Stimulated activated CD8-positive, alpha-beta memory T cell treated with anti-CD3 and anti-CD28 coated beads, Interleukin-7, amount 100 ng/mL, for 48 hours (primary cell): Measurements from ENCODE around the gene COPG1.
A peak's percentile ranks its signal among the peaks of the same experiment; 100 is the strongest.

Experiments
- DNase-seq, 2 donors: peaks; one replicate each; pipeline ENCODE4 v3.0.0-alpha.2; 2020; ENCODE audit warnings: low read depth in 1 of 2; ENCODE audit errors: extremely low read depth in 1 of 2

The COPG1 gene

DNA sequence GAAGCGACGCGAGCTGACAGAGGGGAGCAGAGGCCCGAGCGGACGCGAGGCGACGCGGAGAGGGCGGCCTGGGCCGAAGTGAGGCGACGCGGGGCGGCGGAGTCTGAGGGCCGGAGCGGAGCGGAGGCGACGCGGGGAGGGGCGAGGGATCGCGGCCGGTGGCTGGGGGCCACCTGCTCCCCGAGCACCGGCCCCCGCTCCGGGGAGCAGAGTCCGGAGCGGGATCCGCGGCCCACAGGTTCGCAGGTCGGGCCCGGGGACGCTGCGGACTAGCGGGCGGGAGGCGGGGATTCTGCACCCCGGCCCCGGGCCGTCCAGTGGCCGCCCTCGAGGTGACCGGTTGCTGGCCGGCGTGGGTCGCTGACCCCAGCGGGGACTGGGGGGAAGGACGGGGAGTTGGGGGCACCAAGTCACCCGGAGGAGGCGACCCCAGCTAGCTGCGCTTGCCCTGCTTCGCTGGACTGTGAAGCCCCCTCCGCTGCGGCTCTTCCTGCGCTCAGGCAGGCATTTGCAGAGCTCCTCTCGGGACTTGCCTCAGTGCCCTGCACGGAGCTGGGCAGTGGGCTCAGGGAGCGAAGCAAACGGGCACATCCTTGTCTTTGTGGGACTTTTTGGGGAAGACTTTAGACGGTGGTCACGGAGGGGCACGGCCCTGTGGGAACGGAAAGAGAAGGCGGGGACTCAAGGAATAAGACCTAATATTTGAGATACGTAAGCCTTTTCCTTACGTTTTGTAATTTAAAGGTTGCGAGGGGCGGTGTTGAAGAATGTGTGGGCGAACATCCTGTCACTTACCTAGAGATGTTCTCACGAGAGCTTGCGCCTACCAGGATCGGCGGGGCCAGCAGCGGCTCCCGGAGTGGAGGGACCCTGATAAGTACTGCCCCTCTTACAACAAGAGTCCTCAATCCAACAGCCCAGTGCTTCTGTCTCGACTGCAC lies 29.8 kb downstream of the COPG1 start:
- peak; percentile 40 to 60 for DNase-seq

DNA sequence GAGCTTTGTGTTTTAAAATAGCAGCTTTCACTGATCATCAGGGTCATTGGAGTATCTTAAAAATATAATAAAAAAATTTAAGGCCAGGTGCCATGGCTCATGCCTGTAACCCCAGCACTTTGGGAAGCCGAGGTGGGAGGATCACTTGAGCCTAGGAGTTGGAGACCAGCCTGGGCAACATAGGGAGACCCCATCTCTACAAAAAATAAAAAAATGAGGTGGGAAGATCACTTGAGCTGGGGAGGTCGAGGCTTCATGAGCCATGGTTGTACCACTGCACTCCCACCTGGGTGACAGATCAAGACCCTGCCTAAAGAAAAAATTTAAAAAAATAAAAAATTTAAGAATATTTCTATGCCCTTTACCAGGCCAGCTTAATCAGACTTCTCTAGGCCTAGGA lies 30.8 kb downstream of the COPG1 start:
- no peak for DNase-seq

DNA sequence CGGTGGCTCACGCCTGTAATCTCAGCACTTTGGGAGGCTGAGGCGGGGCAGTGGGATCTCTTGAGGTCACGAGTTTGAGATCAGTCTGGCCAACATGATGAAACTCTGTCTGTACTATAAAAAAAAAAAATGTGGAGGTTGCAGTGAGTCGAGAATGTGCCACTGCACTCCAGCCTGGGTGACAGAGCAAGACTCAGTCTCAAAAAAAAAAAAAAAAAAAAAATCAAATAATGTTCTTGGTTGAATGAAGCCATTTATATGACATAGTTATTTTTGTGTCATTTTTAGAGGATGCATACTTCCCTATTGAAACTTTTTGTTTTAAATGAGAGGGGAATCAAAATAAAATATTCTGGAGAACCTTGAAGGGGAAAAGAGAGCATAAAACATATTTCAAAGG lies 32.3 kb downstream of the COPG1 start:
- no peak for DNase-seq

DNA sequence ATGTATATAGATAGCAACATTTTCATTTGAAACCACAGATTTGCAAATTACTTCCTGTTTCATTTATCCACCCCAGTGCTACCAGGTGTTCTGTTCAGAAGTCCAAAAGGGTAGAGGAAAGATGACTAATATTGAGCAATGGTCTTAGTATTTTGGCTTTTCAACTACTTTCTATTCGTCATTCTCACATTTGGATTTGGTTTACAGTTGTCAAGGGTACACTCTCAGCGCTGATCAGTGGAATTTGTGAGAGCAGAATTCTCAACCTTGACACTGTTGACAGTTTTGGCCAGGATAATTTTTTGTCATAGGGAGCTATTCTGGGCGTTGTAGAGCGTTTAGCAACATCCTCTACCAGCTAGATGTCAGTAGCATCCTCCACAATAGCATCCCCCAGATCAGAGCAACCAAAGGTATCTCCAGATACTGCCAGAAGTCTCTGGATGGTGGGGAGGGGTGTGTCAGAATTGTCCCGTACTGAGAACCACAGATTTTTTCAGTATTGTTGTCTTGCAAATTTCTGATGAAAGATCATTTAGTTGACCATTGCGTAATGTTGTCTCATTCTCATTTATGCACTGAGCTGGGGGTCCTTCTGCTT lies 33.4 kb downstream of the COPG1 start:
- DNase-seq = no peak

DNA sequence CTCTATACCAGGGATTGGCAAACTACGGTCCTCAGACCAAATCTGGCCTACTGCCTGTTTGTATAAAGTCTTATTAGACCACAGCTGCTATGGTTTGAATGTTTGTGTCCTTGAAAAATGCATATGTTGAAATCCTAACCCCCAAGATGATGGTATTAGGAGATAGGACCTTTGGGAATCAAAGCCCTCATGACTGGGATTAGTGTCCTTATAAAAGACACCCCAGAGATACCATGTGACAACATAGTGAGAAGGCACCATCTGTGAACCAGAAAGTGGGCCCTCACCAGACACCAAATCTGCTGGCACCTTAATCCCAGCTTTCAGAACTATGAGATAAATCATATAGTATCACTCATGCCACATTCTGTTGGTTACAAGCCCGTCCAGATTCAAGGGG lies 36.7 kb downstream of the COPG1 start:
- DNase-seq = no peak

DNA sequence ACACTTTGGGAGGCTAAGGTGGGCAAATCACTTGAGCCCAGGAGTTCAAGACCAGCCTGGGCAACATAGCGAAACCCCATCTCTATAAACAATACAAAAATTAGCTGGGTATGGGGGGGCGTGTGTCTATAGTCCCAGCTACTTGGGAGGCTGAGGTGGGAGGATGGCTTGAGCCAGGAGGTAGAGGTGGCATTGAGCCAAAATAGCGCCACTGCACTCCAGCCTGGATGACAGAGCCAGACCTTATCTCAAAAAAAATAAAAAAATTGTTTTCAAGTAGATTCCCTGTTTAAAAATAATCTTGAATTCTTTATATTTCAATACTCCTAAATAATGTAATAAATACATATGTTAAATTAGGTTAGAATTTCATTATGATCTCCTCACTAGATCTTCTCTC lies 39.0 kb downstream of the COPG1 start:
- no peak for DNase-seq

DNA sequence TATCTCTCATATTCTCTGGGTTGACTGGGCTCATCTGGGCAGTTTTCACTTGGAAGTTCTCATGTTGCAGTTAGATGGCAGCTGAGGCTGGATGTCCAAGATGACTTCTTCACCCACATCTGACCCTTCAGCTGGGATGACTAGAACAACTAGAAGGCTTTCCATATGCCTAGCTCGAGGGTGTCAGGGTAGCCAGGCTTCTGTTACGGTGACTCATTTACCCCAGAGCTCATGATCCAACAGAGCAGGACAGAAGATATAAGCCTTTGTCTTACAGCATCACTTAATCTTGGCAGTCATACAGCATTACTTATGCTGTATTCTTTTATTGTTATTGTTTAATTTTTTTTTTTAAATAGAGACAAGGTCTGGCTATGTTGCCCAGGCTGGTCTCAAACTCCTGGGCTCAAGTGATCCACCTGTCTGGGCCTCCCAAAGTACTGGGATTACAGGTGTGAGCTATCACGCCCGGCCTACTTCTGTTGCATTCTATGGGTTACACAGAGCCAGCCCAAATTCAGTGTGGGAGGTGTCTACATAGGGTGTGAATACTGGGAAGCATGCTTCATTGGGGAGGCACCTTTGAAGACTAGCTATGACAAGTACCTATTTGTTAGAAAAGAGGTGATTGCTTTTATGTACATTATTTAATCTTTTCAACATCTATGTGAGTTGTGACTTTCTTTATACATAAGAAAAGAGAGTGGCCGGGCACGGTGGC lies 40.0 kb downstream of the COPG1 start:
- DNase-seq = no peak

DNA sequence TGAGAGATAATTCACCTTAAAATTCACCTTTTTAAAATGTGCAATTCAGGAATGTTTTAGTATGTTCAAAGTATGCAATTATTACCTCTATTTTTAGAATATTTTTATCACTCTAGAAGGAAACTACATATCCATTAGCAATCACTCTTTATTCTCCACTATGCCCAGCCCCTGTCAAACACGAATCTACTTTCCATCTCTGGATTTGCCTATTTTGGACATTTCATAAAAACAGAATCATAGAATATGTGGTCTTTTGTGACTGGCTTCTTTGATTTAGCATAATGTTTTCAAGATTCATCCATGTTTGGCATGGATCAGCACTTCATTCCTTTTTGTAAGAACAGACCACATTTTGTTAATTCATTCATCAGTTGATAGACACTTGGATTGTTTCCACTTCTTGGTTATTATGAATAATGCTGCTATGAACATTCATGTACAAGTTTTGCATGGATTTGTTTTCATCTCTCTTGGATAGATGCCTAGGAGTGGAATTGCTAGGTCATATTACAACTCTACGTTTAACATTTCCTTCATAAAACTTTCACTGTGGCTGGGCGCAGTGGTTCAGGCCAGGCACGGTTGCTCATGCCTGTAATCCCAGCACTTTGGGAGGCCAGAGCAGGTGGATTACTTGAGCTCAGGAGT lies 42.0 kb downstream of the COPG1 start:
- no peak for DNase-seq

DNA sequence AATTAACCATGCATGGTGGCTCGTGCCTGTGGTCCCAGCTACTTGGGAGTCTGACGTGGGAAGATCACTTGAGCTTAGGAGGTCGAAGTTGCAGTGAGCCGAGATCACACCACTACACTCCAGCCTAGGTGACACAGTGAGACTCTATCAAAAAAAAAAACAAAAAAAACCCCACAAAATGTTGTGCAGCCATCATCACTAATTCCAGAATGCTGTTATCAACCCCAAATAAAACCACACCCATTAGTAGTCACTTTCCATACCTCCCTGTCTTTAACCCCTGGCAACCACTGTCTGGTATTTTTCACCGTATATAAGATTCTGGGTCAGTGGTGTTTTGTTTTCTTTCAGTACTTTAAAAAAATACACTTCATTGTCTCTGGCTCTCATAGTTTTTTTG lies 45.9 kb downstream of the COPG1 start:
- DNase-seq = no peak

DNA sequence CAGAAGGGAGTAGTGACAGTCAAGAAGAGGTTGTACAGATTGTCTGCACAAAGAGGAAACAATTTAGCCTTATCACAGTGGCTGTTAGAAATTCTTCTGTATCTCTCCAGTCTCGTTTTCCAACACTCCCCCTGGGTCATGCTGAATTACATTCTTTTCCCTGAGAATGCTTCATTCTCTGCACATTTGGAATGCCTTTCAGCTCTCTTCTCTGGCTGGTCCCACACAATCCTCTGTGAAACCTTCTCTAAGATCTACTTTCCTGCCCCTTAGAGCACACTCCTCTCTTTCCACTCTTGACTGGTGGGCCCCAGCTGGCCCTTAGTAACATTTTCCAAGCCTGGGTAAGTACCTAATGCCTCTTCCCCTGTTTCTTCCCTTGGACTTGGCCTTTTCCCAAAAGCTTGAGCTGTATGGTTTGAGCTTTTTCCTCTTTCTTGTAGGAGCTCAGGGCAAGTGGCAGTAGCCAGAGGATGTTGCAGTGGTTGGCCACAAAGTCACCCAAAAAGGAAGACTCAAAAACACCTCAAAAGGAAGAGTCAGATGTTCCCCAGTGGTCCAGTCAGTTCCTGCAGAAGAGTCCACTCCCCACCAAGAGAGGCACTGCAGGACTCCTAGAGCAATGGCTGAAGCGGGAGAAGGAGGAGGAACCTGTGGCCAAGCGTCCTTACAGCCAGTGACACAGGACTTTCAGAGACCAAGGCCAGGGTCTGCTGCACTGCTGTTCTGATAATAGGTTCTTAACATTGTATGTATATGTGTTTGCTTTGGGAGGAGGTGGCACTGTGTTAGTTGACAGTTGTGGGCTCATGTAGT lies 54.9 kb downstream of the COPG1 start:
- DNase-seq = no peak

DNA sequence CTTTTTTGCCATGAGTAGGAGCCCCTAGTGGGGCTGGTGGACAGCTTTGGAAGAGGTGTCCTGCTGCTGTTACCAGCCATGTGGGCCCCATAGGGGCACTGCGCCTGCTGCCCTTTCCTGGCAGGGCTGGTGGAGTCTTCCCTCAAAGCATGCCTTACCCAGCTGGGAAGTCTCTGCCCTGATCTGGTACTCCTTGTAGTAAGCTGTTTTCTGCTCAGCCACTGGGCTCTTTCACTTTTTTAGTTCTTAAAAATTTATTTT lies 55.5 kb downstream of the COPG1 start:
- DNase-seq = no peak

DNA sequence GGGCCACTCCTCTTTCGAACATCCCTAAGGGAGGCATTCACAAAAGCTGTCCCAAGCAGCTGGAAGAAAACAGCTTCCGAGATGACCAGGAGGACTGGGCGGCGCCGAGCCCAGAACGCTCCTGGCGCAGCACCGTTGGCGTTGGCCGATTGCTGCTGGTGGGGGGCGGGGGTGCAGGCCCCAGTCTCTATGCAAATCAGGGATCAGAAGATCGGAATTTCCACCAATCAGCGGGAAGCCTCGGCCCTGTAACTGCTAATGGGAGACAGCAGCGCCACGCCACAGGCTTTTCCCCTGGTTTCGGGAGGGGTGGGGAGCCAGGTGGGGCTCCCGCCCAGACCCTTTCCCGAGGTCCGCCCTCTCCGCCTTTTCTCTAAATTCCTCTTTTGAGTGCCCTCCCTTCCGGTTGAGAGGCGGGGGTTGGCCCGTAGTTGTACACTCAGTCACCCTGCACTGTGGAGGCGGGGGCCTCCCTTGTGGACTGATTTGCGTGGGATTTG lies 56.2 kb downstream of the COPG1 start:
- no peak for DNase-seq

DNA sequence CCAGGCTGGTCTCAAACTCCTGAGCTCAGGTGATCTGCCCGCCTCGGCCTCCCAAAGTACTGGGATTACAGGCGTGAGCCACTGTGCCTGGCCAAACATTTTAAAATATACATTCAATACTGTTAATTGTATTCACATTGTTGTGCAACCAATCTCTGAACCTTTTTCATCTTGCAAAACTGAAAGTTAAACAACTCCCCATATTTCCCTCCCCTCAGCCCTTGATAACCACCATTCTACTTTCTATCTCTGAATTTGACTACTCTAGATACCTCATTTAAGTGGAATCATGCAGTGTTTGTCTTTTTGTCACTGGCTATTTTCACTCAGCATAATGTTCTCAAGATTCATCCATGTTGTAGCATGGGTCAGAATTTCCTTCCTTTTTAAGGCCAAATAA lies 59.2 kb downstream of the COPG1 start:
- DNase-seq = no peak

DNA sequence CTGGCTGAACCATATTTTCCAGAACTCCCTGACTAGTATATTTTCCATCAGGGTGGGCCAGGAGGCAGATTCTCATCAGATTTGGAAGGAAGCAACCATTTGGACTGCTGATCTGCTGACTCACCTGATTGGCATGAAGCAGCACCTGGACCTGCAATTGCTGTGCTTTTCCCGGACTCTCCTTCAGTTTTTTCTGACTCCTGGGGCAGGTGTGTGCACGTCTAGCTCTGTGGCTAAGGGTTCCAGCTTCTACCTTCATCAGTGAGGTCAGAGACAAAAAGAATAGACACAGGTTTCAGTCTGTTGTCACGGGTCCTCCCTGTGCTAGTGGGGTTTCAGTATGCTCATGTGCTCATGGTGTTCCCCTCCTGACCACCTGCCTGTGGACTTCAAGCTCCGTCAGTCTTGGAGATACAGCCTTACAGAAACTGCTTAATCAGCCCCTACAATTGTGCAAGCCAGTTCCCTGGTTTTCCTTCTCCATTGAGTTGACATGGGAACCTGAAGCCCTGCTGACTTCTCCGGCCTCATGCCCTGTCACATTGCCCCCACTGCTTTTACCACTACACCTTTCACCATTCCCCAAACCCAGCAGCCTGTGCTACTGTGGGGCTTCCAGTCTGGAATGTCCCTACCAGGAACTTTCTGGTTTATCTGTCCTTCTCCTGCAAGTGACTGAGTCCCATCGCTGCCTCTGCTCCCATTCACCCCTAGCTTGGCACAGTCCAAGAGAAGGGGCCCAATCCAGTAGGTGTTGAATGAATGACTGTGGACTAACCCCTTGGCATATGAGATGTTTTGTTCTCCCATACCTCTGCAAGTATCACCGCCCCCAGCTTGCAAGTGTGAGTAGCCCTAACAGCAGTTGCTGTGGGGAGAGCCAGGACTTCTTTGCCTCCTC lies 61.0 kb downstream of the COPG1 start:
- DNase-seq = no peak

DNA sequence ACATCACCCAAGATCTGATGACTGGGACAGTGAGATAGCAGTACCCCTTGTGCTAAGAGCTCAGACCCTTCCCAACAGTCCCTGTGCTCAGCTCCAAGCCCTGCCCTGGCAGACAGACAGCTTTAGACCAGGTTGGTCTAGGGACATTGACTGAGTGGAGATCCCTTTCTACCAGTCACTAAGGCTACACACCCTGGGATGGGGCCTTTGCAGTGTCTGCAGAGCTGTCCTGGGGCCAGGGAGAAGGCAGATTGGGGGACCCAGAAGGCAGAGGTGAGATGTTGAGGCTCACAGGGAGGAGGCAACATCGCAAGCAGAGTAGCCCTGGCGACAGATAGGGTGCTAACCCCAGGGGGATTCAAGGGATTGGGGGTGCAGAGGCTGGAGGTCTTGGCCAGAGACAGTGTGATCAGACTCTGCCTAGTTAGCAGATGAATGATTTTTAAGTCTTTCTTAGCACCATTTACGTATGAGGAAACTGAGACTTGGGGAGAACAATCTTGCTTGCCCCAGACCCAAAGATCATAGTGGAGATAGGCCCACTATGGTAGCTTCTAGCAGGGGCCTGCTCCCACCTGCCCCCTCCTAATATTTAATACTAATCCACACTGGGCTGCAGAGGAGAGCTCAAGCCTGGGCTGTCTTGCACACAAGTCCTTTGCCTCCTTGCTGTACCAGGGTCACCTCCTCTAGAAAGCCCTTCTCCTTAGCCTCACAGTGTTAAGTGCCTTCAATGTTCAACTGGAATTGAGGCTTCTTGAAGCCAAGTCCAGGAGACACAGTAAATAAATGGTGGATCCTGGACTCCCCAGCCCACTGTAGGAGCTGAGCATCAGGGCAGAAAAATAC lies 61.9 kb downstream of the COPG1 start:
- no peak for DNase-seq

DNA sequence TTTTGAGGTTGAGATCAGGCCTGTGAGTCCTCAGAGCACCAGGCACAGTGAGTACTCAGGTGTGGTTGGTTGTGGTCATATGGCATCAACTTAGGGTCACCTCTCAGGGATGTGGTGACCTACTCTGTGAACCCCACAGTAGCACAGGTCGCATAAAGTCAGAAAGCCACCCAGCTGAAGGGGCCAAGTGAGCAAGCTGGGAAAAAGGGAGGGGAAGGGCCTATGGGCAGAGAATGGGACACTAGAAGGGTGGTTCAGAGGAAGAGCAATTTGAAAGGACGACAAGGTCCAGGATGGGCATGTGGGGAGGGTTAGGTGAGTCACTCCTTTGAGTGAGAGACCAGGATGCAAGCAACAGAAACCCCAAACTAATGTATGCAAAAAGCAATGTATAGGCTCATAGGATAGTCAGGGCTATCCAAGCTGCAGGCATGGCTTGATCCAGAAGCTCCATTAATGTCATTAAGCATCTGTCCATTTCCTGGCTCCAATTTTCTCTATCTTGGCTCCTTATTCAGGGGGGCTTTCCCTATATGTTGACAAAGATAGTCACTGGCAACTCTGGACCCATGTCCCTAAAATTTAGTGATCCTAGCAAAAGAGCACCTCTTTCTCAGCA lies 62.7 kb downstream of the COPG1 start:
- no peak for DNase-seq

DNA sequence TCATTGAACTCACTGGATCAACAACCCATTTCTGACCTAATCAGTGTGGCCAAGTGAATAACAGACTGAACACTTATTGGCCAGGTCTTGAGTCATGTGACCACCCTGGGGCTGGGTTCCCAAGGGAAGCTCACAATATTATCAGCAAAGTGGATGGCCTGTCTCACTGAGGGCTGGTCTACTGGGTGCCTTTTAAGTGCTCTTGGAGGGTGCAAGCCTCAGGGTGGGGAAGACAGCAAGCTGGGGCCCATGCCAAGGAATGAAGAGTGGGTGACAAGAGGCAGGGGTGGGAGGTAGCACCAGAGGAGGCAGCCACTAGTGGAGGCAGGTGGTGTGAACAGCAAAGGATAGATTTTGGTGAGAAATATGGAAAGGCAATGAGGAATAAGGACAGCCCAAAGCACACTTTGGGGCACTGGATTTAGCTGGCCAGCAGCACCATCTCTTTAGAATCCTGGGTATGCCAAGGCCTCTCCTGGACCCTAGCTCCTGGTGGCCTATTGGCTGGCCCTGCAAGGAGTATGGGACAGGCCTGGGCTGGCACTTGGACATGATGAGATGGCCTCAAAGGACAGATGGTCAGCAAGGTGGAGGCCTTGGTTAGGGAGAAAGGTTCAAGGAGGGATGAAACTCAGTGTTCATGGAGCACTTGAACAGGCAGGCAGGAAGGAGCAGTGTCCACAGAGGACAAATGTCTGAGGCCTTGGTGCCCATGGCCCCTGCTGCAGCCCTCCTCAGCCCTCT lies 63.4 kb downstream of the COPG1 start:
- no peak for DNase-seq

DNA sequence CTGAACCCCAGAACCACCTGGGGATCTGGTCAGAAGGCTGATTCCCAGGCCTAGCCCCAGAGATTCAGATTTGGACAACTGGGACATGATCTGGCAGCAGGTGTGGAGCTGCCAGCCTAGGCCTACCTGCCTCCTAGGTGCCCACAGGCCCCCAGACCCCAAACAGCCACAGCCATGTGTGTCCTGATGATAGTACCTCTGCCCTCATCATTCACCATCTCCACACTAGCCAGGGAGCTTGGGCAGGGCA lies 63.9 kb downstream of the COPG1 start:
- no peak for DNase-seq
